GM21576 (cell line): ENCODE measurements around the gene NAV3.
"Not testable (repeated sequence)": the region's sequence is repeated elsewhere in the genome, so short reads cannot be mapped to it uniquely, and the experiment has no call there.

Experiments
- ATAC-seq: cut with Tn5 transposase; IDR thresholded peaks from one replicate; pipeline ENCODE4 v1.9.1; 2021; ENCODE audit warnings: mild to moderate bottlenecking, moderate library complexity; ENCODE audit not compliant: unreplicated experiment

NAV3 gene

GRCh38 chr12:78101113-78101876, 270.6 kb downstream of the NAV3 start:
- no peak for ATAC-seq

GRCh38 chr12:78101946-78102635, 271.4 kb downstream of the NAV3 start:
- ATAC-seq = no peak

- ATAC-seq = not testable (repeated sequence)
Observed at GRCh38 chr12:78102801-78103200, 272.1 kb downstream of the NAV3 start.

GRCh38 chr12:78115889-78116288, 285.2 kb downstream of the NAV3 start:
- no peak for ATAC-seq

GRCh38 chr12:78118036-78118435, 287.3 kb downstream of the NAV3 start:
- no peak for ATAC-seq

- ATAC-seq = no peak
Observed at GRCh38 chr12:78118486-78118885, 287.8 kb downstream of the NAV3 start.

DNA sequence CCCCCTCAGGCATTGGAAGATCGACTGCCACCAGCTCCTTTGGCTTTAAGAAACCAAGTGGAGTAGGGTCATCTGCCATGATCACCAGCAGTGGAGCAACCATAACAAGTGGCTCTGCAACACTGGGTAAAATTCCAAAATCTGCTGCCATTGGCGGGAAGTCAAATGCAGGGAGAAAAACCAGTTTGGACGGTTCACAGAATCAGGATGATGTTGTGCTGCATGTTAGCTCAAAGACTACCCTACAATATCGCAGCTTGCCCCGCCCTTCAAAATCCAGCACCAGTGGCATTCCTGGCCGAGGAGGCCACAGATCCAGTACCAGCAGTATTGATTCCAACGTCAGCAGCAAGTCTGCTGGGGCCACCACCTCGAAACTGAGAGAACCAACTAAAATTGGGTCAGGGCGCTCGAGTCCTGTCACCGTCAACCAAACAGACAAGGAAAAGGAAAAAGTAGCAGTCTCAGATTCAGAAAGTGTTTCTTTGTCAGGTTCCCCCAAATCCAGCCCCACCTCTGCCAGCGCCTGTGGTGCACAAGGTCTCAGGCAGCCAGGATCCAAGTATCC, 288.7 kb downstream of the NAV3 start:
- ATAC-seq = no peak

- ATAC-seq = no peak
Observed at GRCh38 chr12:78120306-78120705, 289.6 kb downstream of the NAV3 start.

- ATAC-seq = no peak
Observed at GRCh38 chr12:78120866-78121560, 290.3 kb downstream of the NAV3 start.

DNA sequence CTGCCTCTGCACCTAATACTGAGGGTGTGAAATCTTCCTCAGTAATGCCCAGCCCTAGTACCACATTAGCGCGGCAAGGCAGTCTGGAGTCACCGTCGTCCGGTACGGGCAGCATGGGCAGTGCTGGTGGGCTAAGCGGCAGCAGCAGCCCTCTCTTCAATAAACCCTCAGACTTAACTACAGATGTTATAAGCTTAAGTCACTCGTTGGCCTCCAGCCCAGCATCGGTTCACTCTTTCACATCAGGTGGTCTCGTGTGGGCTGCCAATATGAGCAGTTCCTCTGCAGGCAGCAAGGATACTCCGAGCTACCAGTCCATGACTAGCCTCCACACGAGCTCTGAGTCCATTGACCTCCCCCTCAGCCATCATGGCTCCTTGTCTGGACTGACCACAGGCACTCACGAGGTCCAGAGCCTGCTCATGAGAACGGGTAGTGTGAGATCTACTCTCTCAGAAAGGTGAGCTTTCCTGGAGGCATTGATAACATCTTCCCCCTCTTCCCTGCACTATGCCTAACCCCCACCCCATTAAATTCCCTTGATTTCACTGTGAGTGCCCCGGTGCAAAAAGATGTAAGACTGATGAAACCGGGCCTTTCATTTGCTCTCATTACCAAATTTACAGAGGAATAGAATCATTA, 291.4 kb downstream of the NAV3 start:
- ATAC-seq = no peak

GRCh38 chr12:78128211-78128610, 297.5 kb downstream of the NAV3 start:
- no peak for ATAC-seq

- no peak for ATAC-seq
Observed at GRCh38 chr12:78143717-78144116, 313.0 kb downstream of the NAV3 start.

GRCh38 chr12:78145398-78145797, 314.7 kb downstream of the NAV3 start:
- ATAC-seq = no peak

GRCh38 chr12:78146365-78146772, 315.7 kb downstream of the NAV3 start:
- peak; percentile 65 for ATAC-seq

- no peak for ATAC-seq
Observed at GRCh38 chr12:78149459-78149858, 318.8 kb downstream of the NAV3 start.

GRCh38 chr12:78155546-78155945, 324.9 kb downstream of the NAV3 start:
- no peak for ATAC-seq

DNA sequence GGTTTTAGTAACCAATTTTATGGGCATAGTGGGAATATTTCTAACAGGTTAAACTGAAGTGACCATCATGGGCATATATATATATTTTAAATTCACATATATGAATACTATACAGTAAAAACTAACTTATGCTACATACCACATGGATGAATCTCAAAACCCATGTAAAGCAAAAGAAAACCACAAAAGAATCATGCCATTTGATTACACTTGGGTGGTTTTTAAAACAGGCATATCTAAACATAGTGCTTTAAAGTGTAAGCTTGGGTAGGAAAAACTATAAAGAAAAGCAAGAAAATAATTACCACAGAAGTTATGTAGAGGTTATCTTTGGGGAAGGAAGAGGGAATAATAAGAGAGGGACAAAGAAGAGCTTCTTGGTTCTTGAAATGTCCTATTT, 326.1 kb downstream of the NAV3 start:
- no peak for ATAC-seq

DNA sequence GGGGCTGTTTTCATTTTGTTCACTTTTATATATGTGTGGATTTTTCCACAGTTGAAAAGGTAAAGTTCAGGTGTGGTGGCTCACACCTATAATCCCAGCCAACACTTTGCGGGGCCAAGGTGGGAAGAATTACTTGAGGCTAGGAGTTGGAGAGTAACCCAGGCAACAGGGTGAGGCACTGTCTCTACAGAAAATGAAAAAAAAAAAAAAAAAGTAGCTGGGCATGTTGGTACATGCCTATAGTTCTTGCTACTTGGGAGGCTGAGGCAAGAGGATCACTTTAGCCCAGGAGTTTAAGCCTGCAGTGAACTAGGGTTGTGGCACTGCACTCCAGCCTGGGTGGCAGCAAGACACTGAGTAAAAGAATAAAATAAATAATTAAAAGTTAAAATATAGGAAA, 326.5 kb downstream of the NAV3 start:
- ATAC-seq = no peak

GRCh38 chr12:78164154-78164553, 333.5 kb downstream of the NAV3 start:
- ATAC-seq = no peak

DNA sequence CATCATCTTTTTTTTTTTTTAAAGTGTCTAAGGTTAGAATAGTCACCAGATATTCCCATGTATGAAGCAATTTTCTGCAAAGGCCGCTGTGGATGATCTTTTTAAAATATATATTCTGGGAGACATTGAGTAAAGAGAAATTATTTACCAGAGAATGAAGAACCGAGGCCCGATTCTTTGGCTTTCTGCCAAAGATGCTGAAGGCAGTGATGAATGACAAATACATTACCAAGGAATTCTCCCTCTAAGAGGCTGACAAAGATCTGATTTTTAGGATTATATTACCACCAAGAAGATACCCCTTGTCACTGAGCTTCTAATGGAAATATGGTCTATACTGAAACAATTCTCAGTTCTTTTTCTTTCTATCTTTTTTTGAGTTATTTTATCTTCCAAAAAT, 336.8 kb downstream of the NAV3 start:
- ATAC-seq = no peak

DNA sequence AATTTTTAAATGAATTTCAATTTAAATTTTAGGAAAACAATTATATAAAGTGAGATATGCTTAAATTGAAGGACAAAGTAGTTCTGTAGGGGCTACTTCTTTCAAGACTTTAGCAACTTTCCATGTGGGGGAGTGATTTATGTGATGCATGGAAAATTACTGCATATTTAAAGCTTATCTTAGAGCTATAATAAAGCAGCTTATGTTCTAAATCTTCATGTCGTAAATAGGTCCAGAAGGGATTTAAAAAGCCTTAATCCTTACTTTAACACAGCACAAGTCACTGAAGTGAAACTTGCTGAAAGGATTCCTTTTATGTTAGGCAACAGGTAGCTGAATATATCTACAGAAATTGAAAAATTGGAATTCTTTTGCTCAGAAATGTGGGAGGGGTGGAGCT, 340.4 kb downstream of the NAV3 start:
- no peak for ATAC-seq
